Testis (tissue), 3 donors: ENCODE measurements around the gene WDR91. TPM values are rescaled to one million over a fixed set of nuclear protein-coding genes. Genes with fewer than 3 reads are reported as not detected.

Experiments used
- DNase-seq: peaks from one replicate; pipeline ENCODE4 v3.0.0-alpha.2; 2019
- H3K27ac ChIP-seq, 2 donors: fragments of 200-600 bp; sonication (generic); one replicate each; pipeline ENCODE4 v1.5.1; 2019
- H3K27me3 ChIP-seq: fragments of 200-600 bp; sonication (generic); one replicate; pipeline ENCODE4 v1.5.1; 2019
- H3K36me3 ChIP-seq: fragments of 200-600 bp; sonication (generic); one replicate; pipeline ENCODE4 v1.5.1; 2017; ENCODE audit warnings: low read depth; ENCODE audit errors: missing control alignments
- H3K4me1 ChIP-seq: fragments of 200-600 bp; sonication (generic); one replicate; pipeline ENCODE4 v1.5.1; 2019
- H3K4me3 ChIP-seq, 2 donors: fragments of 200-600 bp; sonication (generic); one replicate each; pipeline ENCODE4 v1.5.1; 2017 to 2019
- H3K9me3 ChIP-seq: fragments of 200-600 bp; sonication (generic); one replicate; pipeline ENCODE4 v1.5.1; 2017
- CTCF ChIP-seq, 3 experiments: fragments of 450-650 bp in 2 of 3; fragments of 200-600 bp in 1 of 3; sonication (generic) in 1 of 3; IDR thresholded peaks; one replicate each; pipeline ENCODE4 v1.5.1; 2016 to 2019; ENCODE audit warnings: antibody characterized with exemption in 3 of 3, mild to moderate bottlenecking in 2 of 3, moderate library complexity in 1 of 3
- POLR2A ChIP-seq: fragments of 450-650 bp; IDR thresholded peaks from one replicate; pipeline ENCODE4 v1.6.1; 2017; ENCODE audit warnings: antibody characterized with exemption, mild to moderate bottlenecking, moderate library complexity
- WGBS, 2 donors: methylation state at CpG; one replicate each; pipeline ENCODE4 v1.1.5; 2018; 5-methylcytosine and 5-hydroxymethylcytosine counted together
- intact Hi-C: fragments of 100-400 bp; cut with DNase I; formaldehyde crosslinking; loops from one replicate; pipeline ENCODE4 v1.15.1; 2023; ENCODE audit warnings: low total_unique reads
- polyA plus RNA-seq: library from polyadenylated mRNA; stranded (reverse); fragments of 350-450 nt; fragmentation: Illumina TruSeq; extraction: RNeasy Lipid Tissue Mini Kit (QIAGEN cat#74804); gene quantifications from one replicate; pipeline ENCODE4 v1.2.3, GENCODE V29; 2014; ENCODE audit warnings: low read depth, low replicate concordance; ENCODE audit not compliant: insufficient read depth
- total RNA-seq, 2 donors: library from RNA; depleted of rRNA; stranded (reverse); fragments of >200 nt; gene quantifications; one replicate each; pipeline ENCODE4 v1.2.3, GENCODE V29; 2016

The WDR91 gene
- total and polyA plus RNA-seq, 3 donors from 2014 or later, result 23.8 to 46.6 (median 29.5) TPM

DNA sequence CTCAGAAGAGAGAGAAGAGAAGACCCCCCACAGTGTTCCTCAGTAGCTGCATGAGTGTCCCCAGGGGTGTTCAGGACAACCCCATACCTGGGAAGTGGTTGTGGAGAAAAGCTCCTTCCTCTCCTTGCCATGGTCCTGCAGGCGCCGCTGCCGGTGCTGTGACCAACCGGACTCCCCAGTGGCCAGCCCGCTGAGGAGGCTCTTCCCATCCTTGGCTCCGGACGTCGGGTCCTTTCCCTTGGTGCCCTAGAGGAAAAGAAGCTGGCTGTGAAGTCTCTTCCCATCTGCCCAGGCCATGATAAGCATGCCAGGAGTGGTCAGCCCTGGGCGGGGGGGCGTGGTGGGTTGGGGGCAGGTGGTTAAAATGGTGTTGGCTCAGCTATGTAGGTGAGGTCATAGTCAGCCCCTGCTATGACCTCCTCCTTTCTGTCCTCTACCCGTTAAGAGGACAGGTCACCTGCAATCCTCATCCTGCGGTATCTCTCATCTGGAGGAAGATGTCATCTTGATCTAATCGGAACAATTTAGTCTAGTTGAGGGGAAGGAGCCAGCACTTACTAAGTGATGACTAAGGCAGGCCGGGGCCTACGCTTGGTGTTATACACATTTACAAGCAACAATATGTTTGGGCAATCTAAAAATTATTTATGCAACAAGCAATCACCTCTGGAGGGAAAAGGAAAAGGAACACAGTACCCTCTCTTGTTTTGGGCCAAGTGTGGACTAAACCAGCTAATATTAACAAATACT is 13.2 kb downstream of the WDR91 start:
- Histone ChIP-seq H3K36me3 (no peaks in the 10 kb centered on the region), H3K4me3 (no peak overlapping the region), H3K27me3 (no peaks in the 10 kb centered on the region), H3K9me3 (no peaks in the 10 kb centered on the region), H3K4me1 (peaks cover 6% of the 10 kb centered on the region), H3K27ac (no peak overlapping the region)
- TF ChIP-seq CTCF (IDR thresholded peaks at IDR 0.05) (no peak), POLR2A (no peak)
- WGBS, 2 donors, result 91 to 96% methylated on average over 10 to 15 of the region's 15 CpGs
- no peak for DNase-seq
- intact Hi-C loops, result no loop called here

DNA sequence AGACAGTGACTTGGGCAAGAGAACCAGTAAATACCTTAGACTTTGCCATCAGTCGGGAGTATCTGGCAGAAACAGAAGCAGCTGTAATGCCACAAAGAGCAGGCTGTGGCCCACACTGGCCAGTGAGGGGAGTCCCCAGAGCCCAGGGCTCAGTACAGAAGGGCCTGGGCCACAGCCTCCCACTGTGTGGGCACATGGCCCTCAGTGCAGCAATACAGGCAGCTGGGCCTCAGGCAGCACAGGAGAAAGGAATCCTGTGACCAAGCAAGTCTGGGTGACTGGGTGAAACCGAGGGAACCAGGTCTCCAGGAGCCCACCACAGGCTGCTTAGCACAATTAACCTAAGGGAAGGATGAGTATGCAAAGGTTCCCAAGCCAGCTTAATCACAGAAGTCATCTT is 14.0 kb downstream of the WDR91 start:
- intact Hi-C loops, result no loop called here

DNA sequence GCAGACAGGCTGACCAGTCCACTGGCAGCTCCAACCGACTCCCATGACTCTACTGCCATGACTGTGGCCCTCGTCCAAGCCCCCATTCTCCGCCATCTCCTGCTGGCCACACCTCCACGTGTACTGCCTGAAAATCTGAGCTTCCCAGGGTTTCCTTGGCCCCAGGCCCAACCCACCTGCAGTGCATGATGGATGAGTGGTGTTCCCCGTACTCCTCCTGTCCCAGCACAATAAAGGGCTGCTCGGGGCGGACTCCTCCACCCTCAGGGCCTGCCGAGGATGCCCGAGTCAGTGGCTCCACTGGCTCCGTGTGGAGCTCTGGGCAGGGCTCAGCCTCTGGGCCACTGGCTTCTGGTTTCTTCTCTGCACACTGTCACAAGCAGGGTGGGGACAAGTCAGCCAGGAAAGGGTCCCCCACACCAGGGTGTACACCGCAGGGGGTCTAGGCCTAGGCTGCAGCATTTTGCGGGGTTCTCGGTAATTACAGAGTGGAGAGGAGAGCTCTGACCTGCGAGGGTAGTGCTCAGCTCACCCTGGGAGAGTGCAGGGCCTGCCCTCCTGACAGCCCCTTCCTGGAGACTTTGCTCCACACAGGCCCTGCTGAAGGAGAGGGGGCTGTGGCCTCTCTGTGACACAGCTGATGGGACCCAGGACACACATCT is 15.2 kb downstream of the WDR91 start:
- Histone ChIP-seq H3K27ac (no peak overlapping the region), H3K27me3 (no peaks in the 10 kb centered on the region), H3K4me1 (peaks cover 10% of the 10 kb centered on the region), H3K36me3 (no peaks in the 10 kb centered on the region), H3K4me3 (no peak overlapping the region), H3K9me3 (no peaks in the 10 kb centered on the region)
- TF ChIP-seq CTCF (IDR thresholded peaks at IDR 0.05), result no peak
- TF ChIP-seq POLR2A, result no peak
- no peak for DNase-seq
- WGBS, 2 donors, result 83 to 95% methylated on average over 6 to 14 of the region's 14 CpGs
- intact Hi-C loops, result no loop called here

More for the DNA sequence above, 14.0 kb downstream of the WDR91 start:
- H3K27me3 ChIP-seq, result no peaks in the 10 kb centered on the region
- DNase-seq, result no peak
- H3K27ac ChIP-seq, result no peak overlapping the region
- no peaks in the 10 kb centered on the region for H3K36me3 ChIP-seq
- H3K9me3 ChIP-seq, result no peaks in the 10 kb centered on the region
- H3K4me1 ChIP-seq, result peaks cover 10% of the 10 kb centered on the region
- no peak for TF ChIP-seq POLR2A
- TF ChIP-seq CTCF (IDR thresholded peaks at IDR 0.05), result no peak
- 66 to 86% methylated on average over 2 of the region's 2 CpGs for WGBS, 2 donors
- no peak overlapping the region for H3K4me3 ChIP-seq

DNA sequence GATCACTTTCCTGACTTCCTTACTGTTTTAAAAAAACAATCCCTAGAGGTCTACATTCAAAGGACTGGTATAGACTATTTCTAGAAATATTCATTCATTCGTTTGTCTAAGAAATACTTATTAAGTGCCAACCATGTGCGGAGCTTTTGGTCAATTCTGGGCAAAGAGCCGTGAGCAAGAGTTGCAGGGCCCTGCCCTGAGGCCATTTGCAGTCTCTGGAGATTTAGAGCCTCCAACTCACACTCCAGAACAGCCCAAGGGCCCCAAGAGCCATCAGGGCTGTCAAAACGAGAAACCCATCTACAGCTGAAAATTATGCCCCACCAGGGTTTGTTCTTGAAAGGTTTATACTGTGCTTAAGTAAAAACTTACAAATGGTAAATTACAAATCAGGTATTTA is 16.2 kb downstream of the WDR91 start:
- no peaks in the 10 kb centered on the region for H3K36me3 ChIP-seq
- TF ChIP-seq POLR2A (no peak), CTCF (IDR thresholded peaks at IDR 0.05) (no peak)
- 86 to 87% methylated on average over 4 of the region's 4 CpGs for WGBS, 2 donors

More for the DNA sequence above, 16.2 kb downstream of the WDR91 start:
- no peak for DNase-seq
- Histone ChIP-seq H3K27ac (peak overlapping the region in 1 of 2 donors; percentile 75), H3K4me1 (peaks cover 14% of the 10 kb centered on the region), H3K27me3 (no peaks in the 10 kb centered on the region), H3K9me3 (no peaks in the 10 kb centered on the region), H3K4me3 (no peak overlapping the region)
- intact Hi-C loops, result no loop called here
